Endothelial cell of umbilical vein (primary cell): ENCODE measurements around the gene TLDC2. TPM values are rescaled to one million over a fixed set of nuclear protein-coding genes. Genes with fewer than 3 reads are reported as not detected.
A peak's percentile ranks its signal among the peaks of the same experiment; 100 is the strongest.

Source experiments
- BruUV-seq: library from RNA; stranded (reverse); fragments of 400-500 nt; replicated peaks from 2 replicates; lab custom pipeline; 2021; lab: Mats Ljungman, UMichigan
- CTCF ChIA-PET: fragments of 300-600, 350-600 bp; sonication (Branson Sonifier 250); formaldehyde crosslinking; loops from one replicate; lab custom pipeline; 2021; ENCODE audit warnings: antibody characterized with exemption, inconsistent platforms; lab: Charles Lee
- POLR2A ChIA-PET: fragments of 300-600, 350-600 bp; sonication (Branson Sonifier 250); formaldehyde crosslinking; loops from one replicate; lab custom pipeline; 2021; ENCODE audit warnings: antibody characterized with exemption, inconsistent platforms; lab: Charles Lee
- DNase-seq: peaks from one replicate; pipeline ENCODE4 v3.0.0-alpha.2; 2011; ENCODE audit warnings: low read depth, low spot score
- FAIRE-seq: peaks from 2 replicates; lab custom pipeline; 2011; peaks lifted over from hg19 to GRCh38; lab: Jason Lieb, UNC
- H2AFZ ChIP-seq: 2 replicates; pipeline ENCODE4 v1.6.0; 2012; ENCODE audit warnings: low read depth, low read length, control low read depth, inconsistent platforms
- H3K27ac ChIP-seq: 2 replicates; pipeline ENCODE4 v1.5.1; 2011; ENCODE audit warnings: low read depth, mild to moderate bottlenecking, control low read depth, low read length, moderate library complexity; ENCODE audit not compliant: insufficient read depth
- H3K27me3 ChIP-seq, 2 experiments: 2 replicates each; pipeline versions ENCODE4 v1.6.0 to v1.6.1; 2011; ENCODE audit warnings: low read length in 2 of 2, mixed read lengths in 1 of 2; ENCODE audit not compliant: control insufficient read depth in 2 of 2, insufficient read depth in 2 of 2
- H3K36me3 ChIP-seq, 2 experiments: 2 replicates in 1 of 2; 3 replicates in 1 of 2; pipeline ENCODE4 v1.5.1; 2011; ENCODE audit warnings: low read length in 2 of 2, mild to moderate bottlenecking in 1 of 2, moderate library complexity in 1 of 2; ENCODE audit not compliant: control insufficient read depth in 2 of 2, insufficient read depth in 2 of 2; ENCODE audit errors: extremely low read depth in 1 of 2
- H3K4me1 ChIP-seq: 3 replicates; pipeline ENCODE4 v1.5.1; 2011; ENCODE audit warnings: mild to moderate bottlenecking, low read length; ENCODE audit not compliant: control insufficient read depth, insufficient read depth; ENCODE audit errors: extremely low read depth
- H3K4me2 ChIP-seq: 2 replicates; pipeline ENCODE4 v1.6.1; 2011; ENCODE audit warnings: low read length, control low read depth, mixed read lengths; ENCODE audit not compliant: insufficient read depth
- H3K4me3 ChIP-seq, 3 experiments: fragments of 200-600 bp in 1 of 3; sonication (generic), shearing (Covaris generic) in 1 of 3; replicated peaks in 1 of 3; 2 replicates each; pipeline ENCODE4 v1.5.1; 2011 to 2016; ENCODE audit warnings: control low read depth in 3 of 3, low read length in 3 of 3, mild to moderate bottlenecking in 2 of 3, inconsistent platforms in 1 of 3, low read depth in 1 of 3, moderate library complexity in 1 of 3; ENCODE audit not compliant: insufficient read depth in 1 of 3
- H3K79me2 ChIP-seq: 2 replicates; pipeline ENCODE4 v1.6.0; 2012; ENCODE audit warnings: low read length, inconsistent platforms; ENCODE audit not compliant: control insufficient read depth, insufficient read depth
- H3K9ac ChIP-seq: replicated peaks from 2 replicates; pipeline ENCODE3; 2011; ENCODE audit warnings: low read length, control low read depth; ENCODE audit not compliant: insufficient read depth; ENCODE audit errors: extremely low read depth
- H3K9me1 ChIP-seq: replicated peaks from 3 replicates; pipeline ENCODE4 v1.6.0; 2011; ENCODE audit warnings: mild to moderate bottlenecking, low read length; ENCODE audit not compliant: control insufficient read depth, insufficient read depth; ENCODE audit errors: extremely low read depth
- H3K9me3 ChIP-seq: replicated peaks from 2 replicates; pipeline ENCODE4 v1.5.1; 2012; ENCODE audit warnings: low read length, inconsistent platforms; ENCODE audit not compliant: control insufficient read depth, insufficient read depth
- H4K20me1 ChIP-seq: replicated peaks from 2 replicates; pipeline ENCODE3; 2011; ENCODE audit warnings: mild to moderate bottlenecking, low read length; ENCODE audit not compliant: control insufficient read depth, insufficient read depth; ENCODE audit errors: extremely low read depth
- CTCF ChIP-seq, 2 donors: IDR thresholded peaks; 1 replicate in 1 of 2; 2 replicates in 1 of 2; pipeline ENCODE4 v1.5.1; 2011; ENCODE audit warnings: low read length in 2 of 2, mild to moderate bottlenecking in 2 of 2, moderate library complexity in 2 of 2, control low read depth in 1 of 2, inconsistent platforms in 1 of 2, low read depth in 1 of 2; ENCODE audit not compliant: insufficient read depth in 1 of 2; ENCODE audit errors: extremely low read depth in 1 of 2
- FOS ChIP-seq: IDR thresholded peaks from 2 replicates; pipeline ENCODE4 v1.6.1; 2011; ENCODE audit warnings: mild to moderate bottlenecking, low read length, moderate library complexity, borderline replicate concordance; ENCODE audit not compliant: insufficient read depth
- GATA2 ChIP-seq: IDR thresholded peaks from 2 replicates; pipeline ENCODE4 v1.7.0; 2011; ENCODE audit warnings: low read depth, mild to moderate bottlenecking, moderate library complexity, mixed read lengths, low read length; ENCODE audit not compliant: insufficient read length, insufficient read depth
- JUN ChIP-seq: IDR thresholded peaks from 2 replicates; pipeline ENCODE4 v1.6.1; 2011; ENCODE audit warnings: borderline replicate concordance, low read depth; ENCODE audit not compliant: insufficient read length, insufficient read depth
- POLR2AphosphoS5 ChIP-seq: IDR thresholded peaks from 2 replicates; pipeline ENCODE4 v1.6.1; 2012; ENCODE audit warnings: low read depth, mild to moderate bottlenecking, control low read depth, low read length, moderate library complexity; ENCODE audit not compliant: insufficient read depth
- dilution Hi-C: fragments of 300-500 bp; cut with MboI; formaldehyde crosslinking; loops from one replicate; pipeline ENCODE4 v1.15.0; 2019; ENCODE audit warnings: low sequenced_read_pairs; ENCODE audit not compliant: extremely low pct_ligation_motif_present
- intact Hi-C: fragments of 100-400 bp; cut with micrococcal nuclease; formaldehyde crosslinking; loops from one replicate; pipeline ENCODE4 v1.10.0; 2022
- polyA plus RNA-seq, 4 experiments: library from polyadenylated mRNA; depleted of rRNA in 3 of 4; stranded (reverse) in 3 of 4; unstranded in 1 of 4; fragments of >200 nt; gene quantifications; 2 replicates each; pipeline versions ENCODE4 v1.2.1 to v1.2.3, GENCODE V29; 2011 to 2012; ENCODE audit warnings: missing spikeins in 1 of 4
- total RNA-seq: library from RNA; stranded (reverse); gene quantifications from 2 replicates; pipeline ENCODE4 v1.2.3, GENCODE V29; 2021

Gene TLDC2
- total and polyA plus RNA-seq, 2 donors (not counting 3 experiments of a cell fraction or from before 2014, with no cell fraction given): not detected

- H3K4me3 ChIP-seq: no peak overlapping the region
- H3K27me3 ChIP-seq: no peaks in the 10 kb centered on the region
- H3K9me1 ChIP-seq: no peaks in the 10 kb centered on the region
- H3K4me2 ChIP-seq: peak overlapping the region; percentile 50
- intact Hi-C loops (no loop called here), dilution Hi-C loops (no loop called here)
- H2AFZ ChIP-seq: peak overlapping the region; percentile 1
- peaks cover 35% of the 10 kb centered on the region for H3K4me1 ChIP-seq
- H3K36me3 ChIP-seq: peaks cover 11 to 15% of the 10 kb centered on the region in 2 experiments
- ChIA-PET CTCF (interaction anchor here (0.8 to 4.3 kb wide), 8 partner anchors 10 to 261 kb away, joined by 3 to 46 read pairs (median 5); a partner anchor contains a TSS), POLR2A (no interaction called here)
- DNase-seq (peak; percentile 89), FAIRE-seq (peak; percentile 96)
- no peak overlapping the region for H3K9ac ChIP-seq
- no TSS peak for BruUV-seq
- no peaks in the 10 kb centered on the region for H4K20me1 ChIP-seq
- peaks cover 5% of the 10 kb centered on the region for H3K79me2 ChIP-seq
- H3K27ac ChIP-seq: peak overlapping the region; percentile 42
- TF ChIP-seq JUN: no peak
- no peak for TF ChIP-seq GATA2
- peak; percentile 36 for TF ChIP-seq FOS
- peak; percentile 40 to 54 for TF ChIP-seq CTCF (IDR thresholded peaks at IDR 0.05; ENCODE audit: extremely low read depth in 1 of 2, insufficient read depth in 1 of 2, low read depth in 1 of 2, low read length in 2 of 2)
- peak; percentile 50 for TF ChIP-seq POLR2AphosphoS5
- no peaks in the 10 kb centered on the region for H3K9me3 ChIP-seq
Measured at GRCh38 chr20:36830791-36831691, 44.9 kb upstream of the TLDC2 start.
